Fibroblast of lung (primary cell): Measurements from ENCODE around the gene RPL22L1. TPM values are rescaled to one million over a fixed set of nuclear protein-coding genes. Genes with fewer than 3 reads are reported as not detected.
"Not testable (repeated sequence)": the region's sequence is repeated elsewhere in the genome, so short reads cannot be mapped to it uniquely, and the experiment has no call there.

Source experiments
- DNase-seq, 2 donors: peaks; one replicate each; pipeline versions ENCODE4 v3.0.0 to v3.0.0-alpha.2; 2010; ENCODE audit warnings: low read depth in 2 of 2
- H2AFZ ChIP-seq: 2 replicates; pipeline ENCODE4 v1.5.1; 2012; ENCODE audit warnings: low read length, control low read depth, inconsistent platforms
- H3K27ac ChIP-seq: 2 replicates; pipeline ENCODE4 v1.5.1; 2011; ENCODE audit warnings: low read length, control low read depth; ENCODE audit not compliant: insufficient read depth
- H3K27me3 ChIP-seq: 2 replicates; pipeline ENCODE4 v1.5.1; 2011; ENCODE audit warnings: mild to moderate bottlenecking, low read length; ENCODE audit not compliant: control insufficient read depth, insufficient read depth
- H3K36me3 ChIP-seq: 2 replicates; pipeline ENCODE4 v1.5.1; 2011; ENCODE audit warnings: low read length; ENCODE audit not compliant: control insufficient read depth, insufficient read depth
- H3K4me1 ChIP-seq: 2 replicates; pipeline ENCODE4 v1.5.1; 2011; ENCODE audit warnings: low read length; ENCODE audit not compliant: control insufficient read depth, insufficient read depth; ENCODE audit errors: extremely low read depth
- H3K4me2 ChIP-seq: 2 replicates; pipeline ENCODE4 v1.5.1; 2011; ENCODE audit warnings: low read length, control low read depth; ENCODE audit not compliant: insufficient read depth; ENCODE audit errors: extremely low read depth
- H3K4me3 ChIP-seq, 4 experiments: fragments of 200-600 bp in 1 of 4; sonication (generic) in 1 of 4; replicated peaks in 1 of 4; 2 replicates each; pipeline ENCODE4 v1.5.1; 2011 to 2016; ENCODE audit warnings: low read length in 4 of 4, low read depth in 3 of 4, mild to moderate bottlenecking in 3 of 4, control low read depth in 2 of 4, inconsistent platforms in 1 of 4, mixed read lengths in 1 of 4; ENCODE audit not compliant: insufficient read depth in 1 of 4; ENCODE audit errors: control extremely low read depth in 1 of 4
- H3K79me2 ChIP-seq: 2 replicates; pipeline ENCODE4 v1.5.1; 2012; ENCODE audit warnings: mild to moderate bottlenecking, low read length, inconsistent platforms; ENCODE audit not compliant: control insufficient read depth, insufficient read depth
- H3K9ac ChIP-seq: 2 replicates; pipeline ENCODE4 v1.5.1; 2011; ENCODE audit warnings: mild to moderate bottlenecking, low read length, control low read depth; ENCODE audit not compliant: insufficient read depth
- H3K9me3 ChIP-seq: 2 replicates; pipeline ENCODE4 v1.5.1; 2012; ENCODE audit warnings: low read depth, low read length; ENCODE audit not compliant: control insufficient read depth, insufficient read depth
- H4K20me1 ChIP-seq: 2 replicates; pipeline ENCODE4 v1.5.1; 2011; ENCODE audit warnings: low read length; ENCODE audit not compliant: control insufficient read depth, insufficient read depth; ENCODE audit errors: extremely low read depth
- EZH2 ChIP-seq: IDR thresholded peaks from 2 replicates; pipeline ENCODE4 v1.5.1; 2012; ENCODE audit warnings: low read length, control low read depth, mild to moderate bottlenecking; ENCODE audit errors: missing control alignments
- polyA plus RNA-seq, 2 donors: library from polyadenylated mRNA; depleted of rRNA in 1 of 2; stranded (reverse) in 1 of 2; unstranded in 1 of 2; fragments of >200 nt; gene quantifications; 2 replicates each; pipeline ENCODE4 v1.2.1, GENCODE V29; 2011 to 2012; ENCODE audit warnings: missing spikeins in 1 of 2
- total RNA-seq: library from RNA; depleted of rRNA; stranded (reverse); fragments of >200 nt; gene quantifications from 2 replicates; pipeline ENCODE4 v1.2.1, GENCODE V29; 2014
- TF ChIP-seq, protein P1 (sequence below), 2 donors: IDR thresholded peaks in 1 of 2; conservative IDR thresholded peaks in 1 of 2; 1 replicate in 1 of 2; 2 replicates in 1 of 2; pipeline ENCODE4 v1.5.1; 2011 to 2012; ENCODE audit warnings: low read length in 2 of 2, control low read depth in 1 of 2, inconsistent platforms in 1 of 2, low read depth in 1 of 2, mild to moderate bottlenecking in 1 of 2

Gene RPL22L1
- total and polyA plus RNA-seq, 2 donors (not counting 1 experiment from before 2014, with no cell fraction given), result 71.2 to 241 TPM

DNA sequence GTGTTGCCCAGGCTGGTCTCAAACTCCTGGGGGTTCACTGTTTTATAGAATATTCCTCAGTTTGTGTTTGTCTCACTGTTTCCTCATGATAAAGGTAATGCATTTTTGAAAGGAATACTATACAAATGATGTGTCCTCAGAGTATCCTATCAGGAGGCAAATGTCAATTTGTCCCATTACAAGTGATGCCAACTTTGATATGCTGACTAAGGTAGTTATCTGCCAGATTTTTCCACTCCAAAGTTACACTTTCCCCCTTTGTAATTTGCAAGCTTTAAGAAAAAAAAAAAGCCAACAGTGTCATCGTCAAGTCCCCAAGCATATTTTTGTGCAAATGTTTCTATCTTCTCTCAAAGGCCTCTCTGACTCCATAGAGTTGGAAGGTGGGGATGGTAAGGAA lies 29.5 kb upstream of the RPL22L1 start:
- Histone ChIP-seq H4K20me1 (no peaks in the 10 kb centered on the region), H3K4me3 (no peak overlapping the region)

DNA sequence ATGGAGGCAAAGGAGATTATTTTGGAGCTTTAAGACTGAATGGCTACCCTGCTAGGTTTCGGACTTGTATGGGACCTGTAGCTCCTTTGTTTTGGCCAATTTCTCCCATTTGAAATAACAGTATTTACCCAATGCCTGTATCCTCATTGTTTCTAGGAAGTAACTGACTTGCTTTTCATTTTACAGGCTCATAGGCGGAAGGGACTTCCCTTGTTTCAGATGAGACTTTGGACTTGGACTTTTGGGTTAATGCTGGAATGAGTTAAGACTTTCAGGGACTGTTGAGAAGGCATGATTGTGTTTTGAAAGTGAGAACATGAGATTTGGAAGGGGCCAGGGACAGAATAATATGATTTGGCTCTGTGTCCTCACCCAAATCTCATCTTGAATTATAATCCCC lies 28.0 kb upstream of the RPL22L1 start:
- Histone ChIP-seq H3K36me3 (no peaks in the 10 kb centered on the region), H3K4me3 (no peak overlapping the region), H2AFZ (no peak overlapping the region), H3K27me3 (no peaks in the 10 kb centered on the region), H3K27ac (no peak overlapping the region), H3K4me1 (no peaks in the 10 kb centered on the region), H3K9me3 (no peaks in the 10 kb centered on the region), H4K20me1 (no peaks in the 10 kb centered on the region), H3K79me2 (no peaks in the 10 kb centered on the region), H3K9ac (no peak overlapping the region), H3K4me2 (no peak overlapping the region)
- TF ChIP-seq, protein P1, sequence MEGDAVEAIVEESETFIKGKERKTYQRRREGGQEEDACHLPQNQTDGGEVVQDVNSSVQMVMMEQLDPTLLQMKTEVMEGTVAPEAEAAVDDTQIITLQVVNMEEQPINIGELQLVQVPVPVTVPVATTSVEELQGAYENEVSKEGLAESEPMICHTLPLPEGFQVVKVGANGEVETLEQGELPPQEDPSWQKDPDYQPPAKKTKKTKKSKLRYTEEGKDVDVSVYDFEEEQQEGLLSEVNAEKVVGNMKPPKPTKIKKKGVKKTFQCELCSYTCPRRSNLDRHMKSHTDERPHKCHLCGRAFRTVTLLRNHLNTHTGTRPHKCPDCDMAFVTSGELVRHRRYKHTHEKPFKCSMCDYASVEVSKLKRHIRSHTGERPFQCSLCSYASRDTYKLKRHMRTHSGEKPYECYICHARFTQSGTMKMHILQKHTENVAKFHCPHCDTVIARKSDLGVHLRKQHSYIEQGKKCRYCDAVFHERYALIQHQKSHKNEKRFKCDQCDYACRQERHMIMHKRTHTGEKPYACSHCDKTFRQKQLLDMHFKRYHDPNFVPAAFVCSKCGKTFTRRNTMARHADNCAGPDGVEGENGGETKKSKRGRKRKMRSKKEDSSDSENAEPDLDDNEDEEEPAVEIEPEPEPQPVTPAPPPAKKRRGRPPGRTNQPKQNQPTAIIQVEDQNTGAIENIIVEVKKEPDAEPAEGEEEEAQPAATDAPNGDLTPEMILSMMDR (conservative IDR thresholded peaks at IDR 0.05 in 1 of 2, IDR thresholded peaks at IDR 0.05 in 1 of 2; ENCODE audit: low read depth in 1 of 2, low read length in 2 of 2), result no peak
- TF ChIP-seq EZH2, result no peak
- DNase-seq, result no peak

More for the DNA sequence above, 29.5 kb upstream of the RPL22L1 start:
- peaks cover 1% of the 10 kb centered on the region for H3K36me3 ChIP-seq
- H3K27me3 ChIP-seq, result no peaks in the 10 kb centered on the region
- H3K9ac ChIP-seq, result no peak overlapping the region
- no peak for DNase-seq
- no peaks in the 10 kb centered on the region for H3K4me1 ChIP-seq
- H3K9me3 ChIP-seq, result no peaks in the 10 kb centered on the region
- TF ChIP-seq, protein P1 (conservative IDR thresholded peaks at IDR 0.05 in 1 of 2, IDR thresholded peaks at IDR 0.05 in 1 of 2; ENCODE audit: low read depth in 1 of 2, low read length in 2 of 2), result no peak
- TF ChIP-seq EZH2, result no peak
- H3K4me2 ChIP-seq, result no peak overlapping the region
- no peak overlapping the region for H3K27ac ChIP-seq
- H3K79me2 ChIP-seq, result peaks cover 1% of the 10 kb centered on the region
- H2AFZ ChIP-seq, result no peak overlapping the region

DNA sequence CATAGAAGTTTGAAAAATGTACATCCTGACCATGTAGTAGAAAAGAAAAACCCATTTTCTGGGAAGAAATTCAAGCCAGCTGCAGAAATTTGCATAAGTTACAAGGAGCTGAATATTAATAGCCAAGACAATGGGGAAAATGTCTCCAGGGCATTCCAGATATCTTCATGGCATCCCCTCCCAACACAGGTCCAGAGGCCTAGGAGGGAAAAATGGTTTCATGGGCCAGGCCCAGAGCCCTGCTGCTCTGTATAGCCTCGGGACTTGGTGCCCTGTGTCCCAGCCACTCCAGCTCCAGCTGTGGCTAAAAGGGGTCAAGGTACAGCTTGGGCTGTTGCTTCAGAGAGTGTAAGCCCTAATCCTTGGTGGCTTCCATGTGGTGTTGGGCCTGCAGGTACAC lies 27.2 kb upstream of the RPL22L1 start:
- H3K27me3 ChIP-seq, H3K9me3 ChIP-seq, H3K9ac ChIP-seq, H3K4me3 ChIP-seq, H3K27ac ChIP-seq, H3K36me3 ChIP-seq, H4K20me1 ChIP-seq, H2AFZ ChIP-seq, H3K4me2 ChIP-seq, DNase-seq, H3K4me1 ChIP-seq, H3K79me2 ChIP-seq: not testable (repeated sequence)
